GM18519 (cell line): ENCODE data around the gene CTDSPL.
"Not testable (repeated sequence)": the region's sequence is repeated elsewhere in the genome, so short reads cannot be mapped to it uniquely, and the experiment has no call there.

Source experiments
- ATAC-seq: cut with Tn5 transposase; IDR thresholded peaks from one replicate; pipeline ENCODE4 v1.9.1; 2021; ENCODE audit warnings: mild to moderate bottlenecking, moderate library complexity; ENCODE audit not compliant: unreplicated experiment, low FRiP score

The CTDSPL gene

DNA sequence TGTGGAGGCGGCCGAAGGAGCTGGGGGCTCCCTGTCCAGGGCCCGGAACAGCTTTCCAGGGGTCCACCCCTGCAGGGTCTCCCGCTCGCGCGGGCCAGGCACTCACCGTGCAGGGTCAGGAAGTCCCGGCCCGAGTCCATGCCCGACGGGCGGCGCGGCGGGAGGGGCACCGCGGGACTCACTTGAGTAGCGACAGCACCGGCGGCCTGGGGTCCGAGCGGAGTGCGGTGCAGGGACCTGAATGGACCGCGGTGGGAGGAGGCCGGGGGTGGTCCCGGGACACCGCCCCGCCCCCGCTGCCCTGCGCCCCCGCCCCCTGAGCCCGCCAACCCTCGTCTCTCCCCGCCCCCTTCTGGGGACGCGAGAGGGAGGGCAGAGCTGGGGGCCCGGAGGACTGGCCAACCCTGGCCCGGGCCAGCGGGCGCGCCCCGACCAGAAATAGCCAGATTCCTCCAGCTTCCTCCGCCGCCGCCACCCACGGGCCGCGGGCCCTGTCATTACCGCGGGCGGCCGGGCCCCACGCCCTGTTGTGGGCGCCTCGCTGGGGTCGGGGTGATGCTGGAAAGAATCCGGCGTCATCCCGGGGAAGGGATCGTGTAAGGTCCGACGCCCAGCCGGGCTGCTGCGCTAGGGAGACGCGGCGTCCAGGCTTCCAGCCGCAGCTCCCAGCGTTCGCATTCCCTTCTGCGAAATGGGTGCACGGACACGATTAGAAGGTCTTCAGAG, 167.9 kb downstream of the CTDSPL start, which contains the start of gene PLCD1:
Gene PLCD1, minus strand, starts transcription at position 243 of the 726 bp plus-strand sequence. Its CDS starts 103 bp downstream, at position 140.
- no peak for ATAC-seq

GRCh38 chr3:38030126-38031021, 168.7 kb downstream of the CTDSPL start:
- no peak for ATAC-seq

DNA sequence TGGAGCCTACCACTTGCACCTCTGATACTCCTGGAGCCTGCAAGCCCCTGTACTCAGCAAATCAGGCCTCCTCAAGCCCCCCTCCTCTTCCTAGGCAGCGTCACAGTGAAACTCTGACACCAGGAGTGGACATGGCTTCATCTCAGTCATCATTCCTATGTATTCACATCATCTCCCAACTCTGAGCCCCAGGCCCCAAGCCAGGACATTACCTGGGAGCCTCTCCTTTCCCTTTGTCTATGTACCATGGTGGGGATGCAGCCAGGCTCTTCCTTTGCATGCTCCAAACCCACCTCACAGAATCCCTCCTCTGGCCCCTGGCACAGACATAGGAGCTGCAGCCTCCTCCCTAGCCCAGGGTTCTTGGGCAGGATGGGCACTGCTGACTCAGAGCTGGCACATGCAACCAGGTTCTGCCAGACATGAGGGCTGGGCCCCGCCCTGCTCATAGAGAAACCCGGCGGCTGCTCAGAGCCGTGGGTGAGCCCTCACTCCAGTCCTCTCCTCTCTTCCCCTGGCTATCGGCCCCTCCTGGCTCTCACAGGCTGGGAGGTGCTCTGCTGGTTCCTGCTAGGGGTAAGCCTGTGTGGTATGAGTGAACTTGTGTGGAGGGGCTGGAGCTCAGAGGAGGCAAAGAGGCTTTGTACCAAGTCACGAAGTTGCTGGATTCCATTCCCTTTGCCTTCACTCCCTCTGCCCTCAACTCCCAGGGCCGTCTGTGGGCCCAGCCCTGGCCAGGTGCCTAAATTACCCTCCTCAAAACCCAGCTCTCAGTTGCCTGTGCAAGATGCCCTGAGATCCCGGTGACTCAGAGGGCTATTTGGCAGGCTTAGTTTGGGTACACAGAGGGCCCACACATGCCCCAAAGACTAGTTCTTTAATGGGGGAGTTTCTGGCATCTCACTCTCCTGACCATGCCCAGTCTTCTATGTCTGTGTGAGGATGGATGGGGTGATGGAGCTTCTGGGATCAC, 169.6 kb downstream of the CTDSPL start:
- no peak for ATAC-seq

- ATAC-seq = no peak
Observed at GRCh38 chr3:38032328-38032865, 170.7 kb downstream of the CTDSPL start.

- not testable (repeated sequence) for ATAC-seq
Observed at GRCh38 chr3:38033586-38033985, 171.9 kb downstream of the CTDSPL start.
